Measurements from ENCODE around the gene CCDC152. TPM values are rescaled to one million over a fixed set of nuclear protein-coding genes. Genes with fewer than 3 reads are reported as not detected.
"Not testable (repeated sequence)": the region's sequence is repeated elsewhere in the genome, so short reads cannot be mapped to it uniquely, and the experiment has no call there.

CCDC152 gene
- polyA plus RNA-seq, 3 donors from 2014 or later, result 1.7 to 3.1 (median 2.5) TPM

DNA sequence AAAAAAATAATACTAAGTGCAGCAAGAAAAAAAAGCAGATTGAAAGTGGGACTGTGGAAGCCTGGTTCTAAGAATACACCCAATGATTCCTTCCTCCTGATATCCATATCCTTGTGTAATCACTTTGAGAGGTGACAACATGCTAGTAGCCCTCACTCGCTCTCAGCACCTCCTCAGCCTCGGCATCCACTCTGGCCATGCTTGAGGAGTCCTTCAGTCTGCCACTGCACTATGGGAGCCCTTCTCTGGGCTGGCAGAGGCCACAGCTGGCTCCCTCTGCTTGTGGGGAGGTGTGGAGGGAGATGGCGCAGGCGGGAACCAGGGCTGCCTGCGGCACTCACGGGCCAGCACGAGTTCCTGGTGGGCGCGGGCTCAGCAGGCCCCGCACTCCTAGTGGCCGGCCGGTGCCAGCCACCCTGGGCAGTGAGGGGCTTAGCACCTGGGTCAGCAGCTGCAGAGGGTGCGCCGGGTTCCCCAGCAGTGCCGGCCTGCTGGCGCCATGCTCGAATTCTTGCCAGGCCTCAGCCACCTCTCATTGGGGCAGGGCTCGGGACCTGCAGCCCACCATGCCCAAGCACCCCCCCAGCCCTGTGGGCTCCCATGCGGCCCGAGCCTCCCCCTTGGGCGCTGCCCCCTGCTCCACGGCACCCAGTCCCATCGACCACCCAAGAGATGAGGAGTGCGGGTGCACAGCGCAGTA is 79.6 kb downstream of the CCDC152 start:
- H3K27ac Mint-ChIP-seq, result no peak overlapping the region
- no peaks in the 10 kb centered on the region for H3K4me1 Mint-ChIP-seq
- H3K36me3 Mint-ChIP-seq, result peaks cover 0 to 5% (median 4%) of the 10 kb centered on the region in 3 donors
- DNase-seq, result no peak
- peaks cover 0 to 2% (median 2%) of the 10 kb centered on the region in 3 donors for H3K27me3 Mint-ChIP-seq (ENCODE audit: low read depth in 3 of 3)
- H3K9me3 Mint-ChIP-seq, result no peaks in the 10 kb centered on the region
- no peak overlapping the region for H3K4me3 Mint-ChIP-seq

GRCh38 chr5:42837601-42838000 is 81.0 kb downstream of the CCDC152 start:
- H3K4me3 Mint-ChIP-seq, result no peak overlapping the region
- H3K4me1 Mint-ChIP-seq, result no peaks in the 10 kb centered on the region
- no peak for DNase-seq
- no peak overlapping the region for H3K27ac Mint-ChIP-seq
- peaks cover 0 to 5% (median 4%) of the 10 kb centered on the region in 3 donors for H3K36me3 Mint-ChIP-seq
- H3K9me3 Mint-ChIP-seq, result no peaks in the 10 kb centered on the region
- peaks cover 0 to 2% (median 2%) of the 10 kb centered on the region in 3 donors for H3K27me3 Mint-ChIP-seq (ENCODE audit: low read depth in 3 of 3)

DNA sequence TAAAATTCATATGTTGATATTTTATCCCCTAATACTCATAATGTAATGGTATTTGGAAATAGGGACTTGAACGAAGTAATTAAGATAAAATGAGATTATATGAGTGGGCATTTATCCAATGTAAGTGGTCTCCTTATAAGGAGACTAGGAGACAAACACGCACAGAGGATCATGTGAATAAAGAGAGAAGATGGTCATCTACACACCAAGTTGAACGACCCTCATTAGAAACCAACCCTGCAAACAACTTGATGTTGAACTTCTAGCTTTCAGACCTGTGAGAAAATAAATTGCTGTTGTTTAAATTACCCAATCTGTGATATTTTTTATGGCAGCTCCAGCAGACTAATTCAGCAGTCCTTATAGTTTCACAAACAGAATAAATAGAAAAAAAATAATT is 82.6 kb downstream of the CCDC152 start:
- H3K9me3 Mint-ChIP-seq, result no peaks in the 10 kb centered on the region
- H3K27ac Mint-ChIP-seq, result no peak overlapping the region
- H3K4me1 Mint-ChIP-seq, result no peaks in the 10 kb centered on the region
- H3K4me3 Mint-ChIP-seq, result no peak overlapping the region
- peaks cover 0 to 2% (median 2%) of the 10 kb centered on the region in 3 donors for H3K27me3 Mint-ChIP-seq (ENCODE audit: low read depth in 3 of 3)
- H3K36me3 Mint-ChIP-seq, result peaks cover 0 to 5% (median 4%) of the 10 kb centered on the region in 3 donors
- no peak for DNase-seq

GRCh38 chr5:42840269-42840668 is 83.7 kb downstream of the CCDC152 start:
- no peak overlapping the region for H3K27ac Mint-ChIP-seq
- no peak overlapping the region for H3K4me3 Mint-ChIP-seq
- no peaks in the 10 kb centered on the region for H3K9me3 Mint-ChIP-seq
- peaks cover 0 to 4% (median 4%) of the 10 kb centered on the region in 3 donors for H3K36me3 Mint-ChIP-seq
- no peaks in the 10 kb centered on the region for H3K4me1 Mint-ChIP-seq
- no peak for DNase-seq
- peaks cover 2 to 3% (median 2%) of the 10 kb centered on the region in 3 donors for H3K27me3 Mint-ChIP-seq (ENCODE audit: low read depth in 3 of 3)

DNA sequence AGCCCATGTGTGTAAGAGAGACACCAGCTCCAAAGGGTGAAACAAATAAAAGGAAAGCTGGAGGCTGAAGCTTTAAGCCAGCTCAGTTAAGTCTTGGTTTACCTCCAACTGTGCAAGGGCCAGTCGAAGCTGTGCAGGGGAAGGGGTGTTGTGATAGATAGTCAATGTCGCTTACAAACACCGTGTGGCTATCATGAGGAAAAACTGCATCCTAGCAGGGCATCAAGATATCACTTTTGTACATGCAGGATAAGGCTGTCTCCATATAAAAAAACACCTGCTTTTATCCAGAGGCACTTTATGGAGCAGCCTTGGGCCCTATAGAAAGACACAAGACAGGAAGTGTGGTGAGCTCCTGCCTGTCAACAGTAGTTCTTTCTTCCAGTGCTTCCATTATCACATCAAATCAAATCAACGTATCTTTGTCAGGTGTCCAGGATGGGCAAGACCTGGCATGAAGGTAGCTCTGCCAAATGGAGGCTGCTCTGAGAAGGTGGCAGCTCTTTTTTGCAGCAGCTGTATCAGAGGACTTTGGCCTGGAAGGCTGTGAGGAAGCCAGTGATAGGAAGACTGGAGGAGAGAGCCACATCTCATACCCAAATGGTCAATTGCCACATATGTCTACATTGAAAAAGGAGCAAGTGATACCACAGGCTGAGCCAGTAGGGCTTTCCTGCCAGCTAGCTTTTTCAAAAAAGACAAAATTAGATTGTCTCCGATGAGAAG is 84.4 kb downstream of the CCDC152 start:
- Mint-ChIP-seq H3K36me3 (no peaks in the 10 kb centered on the region), H3K27me3 (ENCODE audit: low read depth in 3 of 3) (peaks cover 2 to 3% (median 2%) of the 10 kb centered on the region in 3 donors), H3K4me3 (no peak overlapping the region), H3K27ac (no peak overlapping the region), H3K4me1 (no peaks in the 10 kb centered on the region), H3K9me3 (no peaks in the 10 kb centered on the region)
- DNase-seq, result no peak

DNA sequence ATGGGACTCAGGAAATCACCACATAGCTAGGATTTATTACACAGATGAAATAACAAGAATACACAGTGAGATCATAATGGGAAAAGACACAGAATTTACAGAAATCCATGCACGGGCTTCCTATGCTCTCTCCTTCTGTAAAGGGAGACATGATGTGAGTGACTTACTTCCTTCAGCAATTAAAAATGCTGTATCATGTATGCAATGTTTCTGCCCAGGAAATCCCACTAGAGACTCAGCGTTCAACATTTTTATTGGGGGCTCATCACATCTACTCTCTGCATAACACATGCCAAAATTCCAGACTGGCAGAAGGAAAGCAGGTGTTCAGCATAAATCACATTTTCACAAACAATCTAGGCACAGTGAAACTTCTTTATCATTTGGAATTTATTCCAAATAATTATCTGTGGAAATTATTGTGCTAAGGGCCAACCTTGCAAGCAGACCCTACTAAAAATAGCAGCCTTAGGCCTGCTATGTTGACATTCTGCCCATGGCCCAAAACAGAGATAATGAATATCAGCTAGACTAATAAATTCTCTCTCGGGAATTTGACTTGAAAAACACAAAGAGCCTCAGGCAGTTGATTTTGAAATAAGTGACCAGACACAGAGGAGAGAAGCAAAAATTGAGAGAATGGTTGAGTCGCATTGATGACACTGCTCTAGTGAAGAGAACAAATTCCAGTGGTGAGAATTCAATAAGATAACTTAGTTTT is 86.5 kb downstream of the CCDC152 start:
- Mint-ChIP-seq H3K27me3 (ENCODE audit: low read depth in 3 of 3) (peaks cover 1 to 3% (median 3%) of the 10 kb centered on the region in 3 donors), H3K27ac (no peak overlapping the region), H3K4me1 (no peaks in the 10 kb centered on the region), H3K36me3 (no peaks in the 10 kb centered on the region), H3K9me3 (no peaks in the 10 kb centered on the region), H3K4me3 (no peak overlapping the region)
- DNase-seq, result no peak

- Mint-ChIP-seq H3K27me3 (ENCODE audit: low read depth in 3 of 3) (peaks cover 2 to 4% (median 3%) of the 10 kb centered on the region in 3 donors), H3K36me3 (no peaks in the 10 kb centered on the region), H3K4me1 (no peaks in the 10 kb centered on the region), H3K4me3 (no peak overlapping the region), H3K27ac (no peak overlapping the region), H3K9me3 (peaks cover 0 to 2% (median 0%) of the 10 kb centered on the region in 6 donors)
- DNase-seq, result no peak
These were observed 87.2 kb downstream of the CCDC152 start for GRCh38 chr5:42843675-42844292.

DNA sequence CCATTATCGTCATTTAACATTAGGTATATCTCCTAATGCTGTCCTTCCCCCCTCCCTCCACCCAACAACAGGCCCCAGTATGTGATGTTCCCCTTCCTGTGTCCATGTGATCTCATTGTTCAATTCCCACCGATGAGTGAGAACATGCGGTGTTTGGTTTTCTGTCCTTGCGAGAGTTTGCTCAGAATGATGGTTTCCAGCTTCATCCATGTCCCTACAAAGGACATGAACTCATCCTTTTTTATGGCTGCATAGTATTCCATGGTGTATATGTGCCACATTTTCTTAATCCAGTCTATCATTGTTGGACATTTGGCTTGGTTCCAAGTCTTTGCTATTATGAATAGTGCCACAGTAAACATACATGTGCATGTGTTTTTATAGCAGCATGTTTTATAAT is 87.8 kb downstream of the CCDC152 start:
- not testable (repeated sequence) for H3K4me1 Mint-ChIP-seq; H3K27ac Mint-ChIP-seq; DNase-seq; H3K36me3 Mint-ChIP-seq; H3K4me3 Mint-ChIP-seq; H3K9me3 Mint-ChIP-seq; H3K27me3 Mint-ChIP-seq (ENCODE audit: low read depth in 3 of 3)

DNA sequence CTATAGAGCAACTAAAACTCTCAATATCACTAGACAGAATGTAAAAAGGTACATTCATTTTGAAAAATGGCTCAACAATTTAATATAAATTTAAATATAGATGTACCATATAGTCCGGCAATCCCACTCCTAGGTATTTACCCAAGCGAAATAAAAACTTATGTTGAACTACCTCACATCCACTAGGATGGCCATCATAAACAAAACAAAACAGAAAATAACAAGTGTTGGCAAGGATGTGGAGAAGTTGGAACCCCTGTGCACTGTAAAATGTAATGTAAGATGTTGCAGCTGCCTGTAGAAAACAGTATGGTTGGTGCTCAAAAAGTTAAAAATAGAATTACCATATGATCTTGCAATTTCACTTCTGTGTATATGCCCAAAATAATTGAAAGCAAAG is 91.9 kb downstream of the CCDC152 start:
- H3K4me1 Mint-ChIP-seq, result no peaks in the 10 kb centered on the region
- H3K4me3 Mint-ChIP-seq, result no peak overlapping the region
- peaks cover 2 to 5% (median 4%) of the 10 kb centered on the region in 3 donors for H3K27me3 Mint-ChIP-seq (ENCODE audit: low read depth in 3 of 3)
- H3K36me3 Mint-ChIP-seq, result no peaks in the 10 kb centered on the region
- H3K9me3 Mint-ChIP-seq, result peaks cover 0 to 2% (median 0%) of the 10 kb centered on the region in 6 donors
- DNase-seq, result no peak
- no peak overlapping the region for H3K27ac Mint-ChIP-seq

DNA sequence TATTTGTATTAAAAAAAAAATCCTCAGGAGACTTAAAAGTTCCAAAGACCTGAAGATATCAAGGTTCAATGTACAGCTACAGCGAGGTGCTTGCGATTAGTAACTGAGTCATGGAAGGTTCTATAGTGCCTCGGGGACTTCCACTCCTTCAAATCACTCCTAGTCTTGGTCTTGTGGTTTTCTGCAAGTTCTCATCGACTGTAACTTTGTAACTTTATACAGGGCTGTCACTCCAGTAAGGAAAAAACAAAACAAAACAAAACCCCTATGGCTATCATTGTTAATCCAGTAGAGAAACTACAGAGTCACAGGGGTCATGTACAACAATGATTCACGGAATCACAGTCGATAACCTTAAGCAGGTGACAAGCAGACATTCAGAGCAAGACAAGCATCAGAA is 94.9 kb downstream of the CCDC152 start:
- no peak overlapping the region for H3K4me3 Mint-ChIP-seq
- no peak for DNase-seq
- no peaks in the 10 kb centered on the region for H3K36me3 Mint-ChIP-seq
- H3K27ac Mint-ChIP-seq, result no peak overlapping the region
- H3K27me3 Mint-ChIP-seq (ENCODE audit: low read depth in 3 of 3), result peaks cover 2% of the 10 kb centered on the region in 3 donors
- no peaks in the 10 kb centered on the region for H3K4me1 Mint-ChIP-seq
- H3K9me3 Mint-ChIP-seq, result peaks cover 0 to 2% (median 0%) of the 10 kb centered on the region in 6 donors

Other genes with a start within 250 kb of the CCDC152 start
- gene SELENOP, start 55.1 kb downstream of the CCDC152 start, polyA plus RNA-seq, result 1 to 10 TPM in 1 of 3 donors, under 1 TPM in 1, not detected in 1; 0.61 to 2.1 TPM